ENCODE measurements around the gene STAMBPL1.

DNA sequence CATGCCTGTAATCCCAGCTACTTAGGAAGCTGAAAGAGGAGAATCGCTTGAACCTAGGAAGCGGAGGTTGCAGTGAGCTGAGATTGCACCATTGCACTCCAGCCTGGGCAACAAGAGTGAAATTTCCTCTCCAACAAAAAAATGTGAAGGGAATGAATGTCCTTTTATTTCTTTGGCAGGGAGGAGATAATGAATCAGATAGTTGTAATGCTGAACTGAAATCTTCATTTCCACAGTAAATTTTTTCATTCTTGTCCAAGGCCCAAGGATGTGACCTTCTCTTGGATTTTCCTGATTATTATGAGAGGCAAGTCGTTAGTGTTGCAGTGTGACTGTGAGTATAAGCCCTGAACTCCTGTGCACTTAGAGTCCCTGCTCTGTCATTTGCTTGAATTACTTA is 13.6 kb downstream of the STAMBPL1 start:
- TF ChIP-seq, protein P1, sequence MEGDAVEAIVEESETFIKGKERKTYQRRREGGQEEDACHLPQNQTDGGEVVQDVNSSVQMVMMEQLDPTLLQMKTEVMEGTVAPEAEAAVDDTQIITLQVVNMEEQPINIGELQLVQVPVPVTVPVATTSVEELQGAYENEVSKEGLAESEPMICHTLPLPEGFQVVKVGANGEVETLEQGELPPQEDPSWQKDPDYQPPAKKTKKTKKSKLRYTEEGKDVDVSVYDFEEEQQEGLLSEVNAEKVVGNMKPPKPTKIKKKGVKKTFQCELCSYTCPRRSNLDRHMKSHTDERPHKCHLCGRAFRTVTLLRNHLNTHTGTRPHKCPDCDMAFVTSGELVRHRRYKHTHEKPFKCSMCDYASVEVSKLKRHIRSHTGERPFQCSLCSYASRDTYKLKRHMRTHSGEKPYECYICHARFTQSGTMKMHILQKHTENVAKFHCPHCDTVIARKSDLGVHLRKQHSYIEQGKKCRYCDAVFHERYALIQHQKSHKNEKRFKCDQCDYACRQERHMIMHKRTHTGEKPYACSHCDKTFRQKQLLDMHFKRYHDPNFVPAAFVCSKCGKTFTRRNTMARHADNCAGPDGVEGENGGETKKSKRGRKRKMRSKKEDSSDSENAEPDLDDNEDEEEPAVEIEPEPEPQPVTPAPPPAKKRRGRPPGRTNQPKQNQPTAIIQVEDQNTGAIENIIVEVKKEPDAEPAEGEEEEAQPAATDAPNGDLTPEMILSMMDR (conservative IDR thresholded peaks at IDR 0.05; ENCODE audit: low read length): no peak
- TF ChIP-seq EZH2phosphoT487 (IDR thresholded peaks at IDR 0.05; ENCODE audit: borderline replicate concordance): no peak
